ENCODE results near the gene TREML1. TPM values are rescaled to one million over a fixed set of nuclear protein-coding genes. Genes with fewer than 3 reads are reported as not detected.

The TREML1 gene
- total RNA-seq, 1 donor: not detected

GRCh38 chr6:41160933-41161332 lies 6.8 kb upstream of the TREML1 start:
- no peaks in the 10 kb centered on the region for H4K20me1 ChIP-seq (ENCODE audit: insufficient read depth, low read length)
- no peak overlapping the region for H2AFZ ChIP-seq (ENCODE audit: low read length)
- TF ChIP-seq CTCF (IDR thresholded peaks at IDR 0.05; ENCODE audit: extremely low read depth, low read depth, low read length): no peak
- no peak overlapping the region for H3K4me3 ChIP-seq (ENCODE audit: insufficient read depth, low read length)
- DNase-seq (ENCODE audit: insufficient read length, low spot score, missing footprints): no peak
- H3K4me1 ChIP-seq (ENCODE audit: insufficient read depth, low read length): no peaks in the 10 kb centered on the region
- H3K9me3 ChIP-seq (ENCODE audit: low read depth, low read length): no peaks in the 10 kb centered on the region
- no peaks in the 10 kb centered on the region for H3K27me3 ChIP-seq (ENCODE audit: insufficient read depth, low read length)
- no peak overlapping the region for H3K4me2 ChIP-seq (ENCODE audit: insufficient read depth, low read length)
- H3K27ac ChIP-seq (ENCODE audit: low read depth, low read length): no peak overlapping the region
- no peaks in the 10 kb centered on the region for H3K79me2 ChIP-seq (ENCODE audit: insufficient read depth, low read length)
- H3K36me3 ChIP-seq (ENCODE audit: insufficient read depth, low read length): no peaks in the 10 kb centered on the region

- TF ChIP-seq CTCF (IDR thresholded peaks at IDR 0.05; ENCODE audit: extremely low read depth, low read depth, low read length): no peak
These were observed 5.4 kb upstream of the TREML1 start for GRCh38 chr6:41159415-41160082.

GRCh38 chr6:41157323-41157722 lies 3.2 kb upstream of the TREML1 start:
- H2AFZ ChIP-seq (ENCODE audit: low read length): no peak overlapping the region
- no peaks in the 10 kb centered on the region for H3K9me3 ChIP-seq (ENCODE audit: low read depth, low read length)
- H3K36me3 ChIP-seq (ENCODE audit: insufficient read depth, low read length): no peaks in the 10 kb centered on the region
- TF ChIP-seq CTCF (IDR thresholded peaks at IDR 0.05; ENCODE audit: extremely low read depth, low read depth, low read length): no peak
- no peak overlapping the region for H3K27ac ChIP-seq (ENCODE audit: low read depth, low read length)
- H3K4me1 ChIP-seq (ENCODE audit: insufficient read depth, low read length): no peaks in the 10 kb centered on the region
- no peak overlapping the region for H3K4me2 ChIP-seq (ENCODE audit: insufficient read depth, low read length)
- H4K20me1 ChIP-seq (ENCODE audit: insufficient read depth, low read length): no peaks in the 10 kb centered on the region
- no peak overlapping the region for H3K4me3 ChIP-seq (ENCODE audit: insufficient read depth, low read length)
- H3K27me3 ChIP-seq (ENCODE audit: insufficient read depth, low read length): no peaks in the 10 kb centered on the region
- no peaks in the 10 kb centered on the region for H3K79me2 ChIP-seq (ENCODE audit: insufficient read depth, low read length)
- no peak for DNase-seq (ENCODE audit: insufficient read length, low spot score, missing footprints)

More at GRCh38 chr6:41159415-41160082, 5.4 kb upstream of the TREML1 start:
- Histone ChIP-seq H4K20me1 (ENCODE audit: insufficient read depth, low read length) (no peaks in the 10 kb centered on the region), H3K36me3 (ENCODE audit: insufficient read depth, low read length) (no peaks in the 10 kb centered on the region), H3K27ac (ENCODE audit: low read depth, low read length) (no peak overlapping the region), H2AFZ (ENCODE audit: low read length) (no peak overlapping the region), H3K9me3 (ENCODE audit: low read depth, low read length) (no peaks in the 10 kb centered on the region), H3K27me3 (ENCODE audit: insufficient read depth, low read length) (no peaks in the 10 kb centered on the region), H3K4me2 (ENCODE audit: insufficient read depth, low read length) (no peak overlapping the region), H3K79me2 (ENCODE audit: insufficient read depth, low read length) (no peaks in the 10 kb centered on the region), H3K4me3 (ENCODE audit: insufficient read depth, low read length) (no peak overlapping the region), H3K4me1 (ENCODE audit: insufficient read depth, low read length) (no peaks in the 10 kb centered on the region)
- DNase-seq (ENCODE audit: insufficient read length, low spot score, missing footprints): no peak

- TF ChIP-seq CTCF (IDR thresholded peaks at IDR 0.05; ENCODE audit: extremely low read depth, low read depth, low read length): no peak
- Histone ChIP-seq H3K9me3 (ENCODE audit: low read depth, low read length) (no peaks in the 10 kb centered on the region), H3K4me3 (ENCODE audit: insufficient read depth, low read length) (no peak overlapping the region), H2AFZ (ENCODE audit: low read length) (no peak overlapping the region), H3K4me2 (ENCODE audit: insufficient read depth, low read length) (no peak overlapping the region), H3K36me3 (ENCODE audit: insufficient read depth, low read length) (no peaks in the 10 kb centered on the region), H3K27me3 (ENCODE audit: insufficient read depth, low read length) (no peaks in the 10 kb centered on the region), H3K27ac (ENCODE audit: low read depth, low read length) (no peak overlapping the region), H3K4me1 (ENCODE audit: insufficient read depth, low read length) (no peaks in the 10 kb centered on the region), H3K79me2 (ENCODE audit: insufficient read depth, low read length) (no peaks in the 10 kb centered on the region), H4K20me1 (ENCODE audit: insufficient read depth, low read length) (no peaks in the 10 kb centered on the region)
- DNase-seq (ENCODE audit: insufficient read length, low spot score, missing footprints): no peak
These were observed 2.6 kb upstream of the TREML1 start for GRCh38 chr6:41156771-41157170.

Data from osteoblast (primary cell).